NCI-H1694 treated with DMSO at 0.1 percent for 48 hours (cell line): ENCODE data around the gene NPAS2.

Source experiments
- DNase-seq: peaks from one replicate; lab custom pipeline; 2025; lab: John Stamatoyannopoulos, UW

NPAS2 gene

DNA sequence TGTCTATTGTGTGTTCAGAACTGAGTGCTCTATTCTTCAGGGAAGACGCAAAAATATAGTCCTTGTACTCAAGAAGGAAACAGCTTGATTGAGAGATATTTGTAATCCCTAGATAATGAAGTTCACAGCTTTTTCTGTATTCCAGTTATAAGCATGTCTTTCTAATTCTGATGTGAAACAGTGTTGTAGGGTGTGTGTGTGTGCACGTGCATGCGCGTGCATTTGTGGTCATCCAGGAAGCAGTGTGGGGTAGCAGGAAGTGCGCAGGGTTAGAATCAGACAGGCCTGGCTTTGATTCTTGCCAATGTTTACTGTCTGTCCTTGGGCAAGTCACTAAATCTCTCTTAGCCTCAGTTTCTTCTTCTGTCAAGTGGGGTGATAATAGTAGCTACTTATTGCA is 87.9 kb downstream of the NPAS2 start:
- DNase-seq: no peak

DNA sequence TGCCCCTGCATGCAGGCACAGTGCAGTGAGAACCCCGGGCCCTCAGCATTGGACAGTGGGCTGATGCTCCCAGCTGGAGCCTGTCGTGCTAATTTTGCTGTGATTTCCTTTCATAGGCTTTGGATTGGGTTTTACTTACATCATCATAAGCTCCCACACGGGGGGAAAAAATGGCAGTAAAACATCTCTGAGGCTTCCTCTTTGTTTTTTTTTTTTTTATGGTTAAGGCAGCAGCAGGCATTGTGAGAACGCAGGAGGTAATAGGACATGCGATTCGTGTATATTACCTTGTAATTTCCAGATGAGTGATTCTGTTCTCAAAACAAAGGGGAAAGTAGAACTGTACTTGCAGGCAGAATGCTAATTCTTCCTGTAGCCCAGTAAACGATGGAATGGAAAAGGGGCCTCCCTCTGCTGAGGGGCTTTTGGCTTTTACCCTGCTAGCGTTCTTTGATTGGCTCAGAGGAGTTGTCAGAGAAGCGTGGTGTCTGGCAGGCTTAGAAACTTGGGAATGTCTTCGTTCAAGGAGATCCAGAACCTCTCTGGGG is 89.7 kb downstream of the NPAS2 start:
- no peak for DNase-seq

DNA sequence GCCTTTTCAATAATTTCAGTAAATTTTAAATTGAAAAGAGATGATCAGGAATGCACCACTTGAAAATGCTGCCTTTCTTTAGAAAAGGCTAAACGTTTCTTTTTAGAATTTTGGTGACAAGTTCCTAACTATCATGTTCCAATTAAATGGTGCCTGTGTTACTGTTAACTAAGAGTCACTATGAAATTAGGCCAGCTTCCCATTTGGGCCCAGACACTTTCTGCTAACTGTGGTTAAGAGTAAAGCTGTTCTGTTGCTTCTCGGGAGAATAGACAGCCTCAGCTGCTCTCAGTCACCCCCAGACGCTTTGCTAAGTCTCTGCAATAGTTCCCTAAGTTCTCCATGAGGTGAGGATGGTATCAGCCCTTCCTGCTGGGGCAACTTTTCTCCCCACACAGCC is 90.2 kb downstream of the NPAS2 start:
- no peak for DNase-seq

DNA sequence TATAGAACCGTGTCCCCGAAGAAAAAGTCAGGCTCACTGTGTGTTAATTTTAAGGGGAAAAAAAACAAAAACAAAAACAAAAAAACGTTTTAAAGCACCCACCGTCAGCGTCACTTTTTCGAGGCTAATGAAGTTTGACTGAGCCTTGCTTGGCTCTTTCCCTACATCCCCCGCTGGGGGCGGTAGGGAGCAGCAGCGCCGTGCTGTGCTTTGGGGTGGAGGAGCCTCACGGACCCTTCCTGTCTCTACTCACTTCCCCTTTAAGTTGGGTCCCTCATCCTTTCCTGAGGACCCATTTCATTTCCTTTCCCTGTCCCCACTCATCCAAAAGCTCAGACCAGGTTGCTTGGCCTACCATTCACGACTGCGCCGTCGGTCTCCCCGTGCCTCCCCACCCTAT is 99.4 kb downstream of the NPAS2 start:
- no peak for DNase-seq

DNA sequence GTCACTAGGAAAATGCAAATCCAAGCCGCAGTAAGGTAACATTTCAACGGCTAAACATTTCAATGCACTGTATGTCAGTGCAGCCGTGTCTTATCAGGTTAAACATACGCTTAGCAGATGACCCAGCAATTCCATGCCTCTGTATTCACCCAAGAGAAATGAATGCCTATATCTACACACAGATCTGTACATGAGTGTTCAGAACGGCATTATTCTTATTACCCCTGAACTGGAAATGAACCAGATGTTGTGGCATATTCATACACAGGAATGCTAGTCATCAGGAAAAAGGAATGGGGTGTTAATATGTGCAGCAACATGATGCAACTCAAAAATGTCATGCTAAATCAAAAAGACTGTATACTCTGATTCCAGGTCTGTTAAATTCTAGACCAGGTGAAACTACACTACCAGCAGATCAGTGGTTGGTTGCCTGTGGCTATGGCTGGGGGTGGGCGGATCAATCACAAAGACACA is 101.8 kb downstream of the NPAS2 start:
- DNase-seq: no peak

DNA sequence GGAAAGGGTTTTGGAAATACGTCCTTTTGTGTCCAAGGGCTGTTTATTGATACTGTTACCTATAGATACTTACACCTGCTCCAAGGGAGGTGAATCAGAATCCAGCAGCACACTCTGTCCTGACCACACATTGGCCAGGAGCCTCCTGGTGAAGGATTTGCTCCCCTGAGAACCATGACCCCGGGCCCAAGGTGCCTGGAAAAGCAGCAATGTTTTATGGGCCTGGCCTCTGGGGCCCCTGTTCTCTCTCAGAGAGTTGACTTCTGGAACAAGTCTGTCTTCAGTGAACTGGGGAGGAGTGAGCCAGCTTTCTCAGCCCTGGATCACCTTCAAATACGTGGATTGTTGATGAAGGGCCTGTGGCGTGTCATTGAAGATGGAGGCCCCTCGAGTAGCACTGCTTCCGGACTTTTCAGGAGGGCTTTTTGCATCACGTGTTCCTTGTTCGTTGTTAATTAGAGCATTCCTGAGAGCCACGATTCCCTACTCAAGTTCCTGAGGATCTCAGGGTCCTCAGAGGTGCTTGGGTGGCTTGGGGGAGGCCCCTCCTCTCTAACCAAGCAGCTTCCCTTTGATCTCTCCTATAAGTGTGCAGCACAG is 103.6 kb downstream of the NPAS2 start:
- no peak for DNase-seq

DNA sequence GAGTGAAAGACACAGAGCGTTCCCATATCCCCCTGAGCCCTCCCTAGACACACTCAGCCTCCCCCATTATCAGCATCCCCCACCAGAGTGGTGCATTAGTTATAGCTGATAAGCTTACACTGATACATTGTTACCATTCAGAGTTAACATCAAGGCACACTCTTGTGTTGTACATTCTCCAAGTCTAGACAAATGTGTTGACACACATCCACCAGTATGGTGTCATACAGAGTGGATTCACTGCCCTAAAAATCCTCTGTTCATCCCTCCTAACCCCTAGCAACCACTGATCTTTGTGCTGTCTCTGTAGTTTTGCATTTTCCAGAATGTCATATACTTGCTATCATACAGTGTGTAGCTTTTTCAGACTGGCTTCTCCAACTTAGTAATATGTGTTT is 104.2 kb downstream of the NPAS2 start:
- no peak for DNase-seq

DNA sequence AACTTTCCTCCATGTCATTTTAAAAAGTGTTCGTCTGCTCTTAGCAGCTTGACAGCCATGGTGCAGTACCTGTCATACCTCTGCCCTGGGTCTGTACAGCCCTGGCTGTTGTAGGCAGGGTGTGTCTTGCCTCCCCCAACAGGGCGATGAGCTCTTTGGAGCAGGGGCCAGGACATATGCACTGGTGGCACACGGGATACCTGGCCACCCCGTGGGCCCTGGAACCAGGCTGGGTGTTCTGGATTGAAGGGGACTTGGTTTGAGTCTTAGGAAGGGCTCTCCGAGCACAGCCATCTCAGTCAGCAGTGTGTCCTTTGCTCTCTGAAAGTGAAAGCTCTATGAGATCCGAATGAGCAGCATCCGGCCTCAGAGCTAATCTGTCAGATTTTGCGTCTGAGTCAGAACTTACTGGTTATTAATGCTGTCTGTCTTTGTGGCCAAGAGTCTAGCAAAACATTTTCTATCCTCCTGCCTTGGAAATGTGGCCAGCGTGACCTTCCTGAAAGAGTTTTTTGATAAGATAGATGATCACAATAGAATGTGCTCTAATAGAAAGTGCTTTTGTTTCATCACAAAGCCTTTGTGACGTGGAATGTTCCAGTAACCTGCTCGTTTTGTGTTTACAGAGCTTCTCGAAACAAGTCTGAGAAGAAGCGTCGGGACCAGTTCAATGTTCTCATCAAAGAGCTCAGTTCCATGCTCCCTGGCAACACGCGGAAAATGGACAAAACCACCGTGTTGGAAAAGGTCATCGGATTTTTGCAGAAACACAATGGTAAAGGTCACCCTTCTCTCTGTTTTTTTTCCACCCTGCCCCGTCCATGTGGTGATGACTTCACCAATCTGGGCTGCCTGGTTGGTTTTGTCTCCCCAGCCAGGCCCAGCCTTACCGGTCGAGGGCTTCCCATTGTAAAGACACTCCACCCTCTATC is 104.8 kb downstream of the NPAS2 start:
- DNase-seq: no peak

DNA sequence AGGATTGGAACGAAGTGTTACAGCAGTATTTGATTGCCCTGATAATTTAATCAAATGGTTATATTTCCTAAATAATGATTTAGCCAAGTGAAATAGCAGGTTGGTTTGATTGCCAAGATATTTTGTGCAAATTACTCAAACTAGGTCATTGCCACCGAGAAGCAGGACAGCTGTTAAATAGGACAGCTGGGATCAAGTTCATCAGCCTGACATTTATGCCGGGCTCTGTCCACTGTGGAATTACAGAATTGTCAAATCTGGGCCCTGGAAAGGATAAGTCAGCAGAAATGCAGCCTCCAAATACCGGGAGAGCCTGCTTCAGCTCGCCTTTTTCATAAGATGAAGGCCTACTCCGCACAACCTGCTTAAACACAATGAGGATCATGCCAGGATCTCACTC is 108.3 kb downstream of the NPAS2 start:
- no peak for DNase-seq

DNA sequence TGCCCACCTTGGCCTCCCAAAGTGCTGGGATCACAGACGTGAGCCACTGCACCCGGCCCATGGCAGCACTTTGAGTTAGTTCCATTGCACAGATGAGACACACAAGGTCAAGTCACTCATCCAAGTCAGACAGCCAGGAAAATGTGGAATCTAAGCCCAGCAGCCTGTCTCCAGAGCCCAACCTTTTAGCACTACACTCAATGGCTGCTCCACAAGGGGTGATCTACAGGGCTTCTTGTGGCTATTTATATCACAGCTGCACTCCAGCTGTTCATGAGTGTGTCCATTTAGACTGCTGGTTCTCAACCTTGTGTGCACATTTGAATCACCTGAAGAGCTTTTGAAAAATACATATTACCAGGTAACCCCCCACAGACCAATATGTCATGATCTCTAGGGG is 109.2 kb downstream of the NPAS2 start:
- no peak for DNase-seq

DNA sequence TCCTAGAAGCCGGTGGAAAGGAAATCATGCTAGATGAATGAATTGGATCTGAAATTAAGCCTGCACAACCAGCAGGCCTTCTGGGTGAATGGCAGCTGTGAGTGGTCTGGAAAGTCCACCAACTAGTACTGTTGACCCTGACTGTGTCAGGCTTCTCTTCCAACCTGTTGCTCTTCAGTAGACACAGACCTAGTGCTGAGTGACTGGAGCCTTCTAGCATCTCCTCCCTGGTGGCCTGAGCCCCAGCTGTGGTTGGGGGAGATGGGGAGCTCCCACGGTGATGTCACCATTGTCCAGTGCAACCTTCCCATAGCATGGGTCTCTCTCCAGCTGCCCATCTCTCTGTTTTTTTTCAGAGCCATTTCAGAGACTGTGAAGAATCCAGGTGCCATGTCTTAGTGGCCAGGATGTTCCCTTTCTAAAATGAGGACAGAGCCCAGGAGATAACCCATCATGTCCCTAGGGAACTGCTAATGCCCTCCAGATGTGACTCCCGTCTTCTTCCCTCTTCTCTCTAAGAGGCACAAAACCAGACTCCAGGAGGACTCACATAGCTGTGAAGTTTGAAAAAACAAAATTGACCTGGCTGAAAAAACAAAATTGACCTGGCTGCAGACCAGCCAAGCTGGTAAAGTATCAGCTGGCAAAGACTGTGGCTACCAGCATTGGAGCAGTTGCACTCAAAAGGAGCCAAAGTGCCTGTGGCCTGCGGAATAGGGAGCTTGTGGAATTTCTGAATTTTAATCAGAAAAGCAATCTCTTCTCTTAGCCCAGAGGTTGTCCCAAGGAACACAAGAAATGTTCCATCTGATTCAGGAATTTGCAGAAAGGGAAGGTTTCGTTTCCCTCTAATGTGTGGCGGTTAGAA is 114.8 kb downstream of the NPAS2 start:
- no peak for DNase-seq

DNA sequence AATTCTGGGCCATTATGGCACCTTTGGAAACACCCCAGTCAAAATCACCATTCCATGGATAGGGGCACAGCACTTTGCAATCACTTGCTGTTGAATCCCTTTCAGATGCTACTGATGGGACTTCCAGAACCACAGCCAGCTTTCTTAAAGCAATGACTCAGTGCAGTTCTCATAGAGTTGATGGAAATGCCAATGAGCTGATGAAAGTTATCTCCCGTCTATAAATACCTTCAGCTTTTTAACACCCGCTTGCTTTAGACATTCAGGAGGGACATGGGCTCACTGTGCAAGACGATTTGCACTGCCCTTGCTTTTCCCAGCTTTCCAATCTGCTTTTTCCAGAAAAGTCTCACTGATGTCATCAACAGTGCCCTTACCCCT is 115.4 kb downstream of the NPAS2 start:
- no peak for DNase-seq

DNA sequence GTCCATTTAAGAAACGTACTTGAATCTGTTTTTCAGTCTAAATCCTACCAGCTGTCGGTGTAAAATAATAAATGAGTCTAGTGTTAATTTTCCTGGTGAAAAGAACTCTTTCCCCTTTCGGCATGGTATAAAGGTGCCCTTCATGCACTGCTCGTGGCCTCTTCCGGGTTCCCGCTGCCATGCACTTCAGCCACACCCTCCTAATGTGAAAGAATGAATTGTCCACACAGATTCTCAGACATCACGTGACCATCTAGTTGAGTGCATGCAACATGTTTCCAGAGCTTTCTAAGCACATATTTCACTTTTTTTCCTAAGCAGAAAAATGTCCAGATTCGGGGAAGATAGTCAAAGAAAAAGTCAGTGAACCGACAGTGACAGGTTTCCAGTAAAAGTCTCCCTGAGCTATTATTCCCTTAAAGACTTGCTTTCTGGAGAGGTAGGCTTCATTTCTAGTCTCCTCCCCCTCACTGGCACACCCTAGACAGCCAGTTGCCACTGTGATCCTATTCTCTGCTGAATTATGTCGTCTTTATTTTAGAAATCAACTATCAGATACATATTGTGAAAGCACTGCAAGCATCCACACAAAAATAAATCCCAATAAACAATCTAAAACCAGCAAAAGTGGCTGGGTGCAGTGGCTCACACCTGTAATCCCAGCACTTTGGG is 116.3 kb downstream of the NPAS2 start:
- DNase-seq: no peak

DNA sequence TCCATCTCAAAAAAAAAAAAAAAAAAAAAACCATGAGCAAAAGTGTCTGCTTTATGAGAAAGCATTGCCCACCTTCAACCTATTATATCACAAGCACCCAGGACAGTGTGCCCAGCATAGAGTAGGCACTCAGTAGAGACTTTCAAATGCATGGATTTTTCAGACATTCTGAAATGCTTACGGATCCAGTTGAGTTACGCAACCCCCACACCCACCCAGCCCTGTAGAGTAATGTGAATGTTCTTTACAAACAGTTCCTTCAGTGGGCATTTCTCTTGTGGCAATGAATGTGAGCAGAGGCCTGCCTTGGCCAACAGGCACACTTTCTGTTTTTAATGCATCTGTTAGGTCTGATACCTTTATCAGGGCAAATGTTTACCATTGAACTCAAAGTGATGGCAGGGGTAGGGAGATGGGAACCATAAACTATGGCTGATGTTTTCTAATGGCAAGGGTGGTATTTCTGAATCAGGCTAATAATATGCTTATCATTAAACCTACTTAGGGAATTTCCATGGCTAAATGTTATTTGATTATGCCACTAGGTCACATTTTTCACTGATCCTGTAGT is 117.1 kb downstream of the NPAS2 start:
- DNase-seq: no peak

DNA sequence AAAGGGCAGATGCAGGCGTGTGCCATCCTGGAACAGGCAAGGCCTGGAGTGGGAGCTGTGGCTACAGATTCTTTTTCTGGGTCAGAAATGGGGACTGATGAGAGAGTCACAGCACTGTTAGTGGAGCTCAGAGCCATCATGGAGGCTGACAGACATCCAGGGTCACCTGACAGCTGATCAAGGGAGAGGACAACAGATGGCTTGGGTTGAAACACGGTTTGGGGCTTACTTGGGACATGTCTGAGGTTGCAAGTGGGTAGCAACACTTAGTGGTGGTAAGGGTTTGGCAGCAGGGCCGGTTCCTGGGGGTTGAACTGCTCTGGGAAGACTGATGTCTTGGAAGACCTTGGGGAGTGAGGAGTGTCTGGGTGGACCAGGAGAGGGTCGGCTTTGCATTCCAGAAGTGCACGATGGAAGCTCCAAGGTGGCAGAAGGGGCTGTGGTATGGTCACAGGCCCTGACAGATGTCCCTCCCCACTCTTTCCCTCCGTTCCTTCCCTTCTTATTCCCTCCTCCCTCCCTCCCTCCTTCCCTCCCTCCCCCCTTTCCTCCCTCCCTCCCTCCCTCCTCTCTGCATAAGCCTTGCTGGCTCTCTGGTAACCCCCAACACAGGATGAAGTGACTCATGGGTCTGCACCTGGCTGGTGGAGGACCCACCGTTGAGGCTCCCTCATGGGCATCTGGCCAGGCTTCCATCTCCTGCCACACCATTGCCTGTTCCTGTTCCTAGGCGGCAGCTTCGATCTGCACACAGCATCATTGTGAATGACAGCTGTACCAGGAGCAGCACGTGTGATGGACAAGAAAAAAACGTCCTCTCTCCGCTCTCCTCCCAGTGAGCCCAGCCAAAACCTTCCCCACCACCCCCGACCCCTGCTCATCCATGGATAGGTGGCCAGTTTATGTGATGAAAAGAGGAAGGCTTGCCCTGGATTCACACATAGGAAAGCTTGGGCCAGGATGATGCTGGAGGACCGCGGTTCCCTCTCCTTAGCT is 118.4 kb downstream of the NPAS2 start:
- no peak for DNase-seq

DNA sequence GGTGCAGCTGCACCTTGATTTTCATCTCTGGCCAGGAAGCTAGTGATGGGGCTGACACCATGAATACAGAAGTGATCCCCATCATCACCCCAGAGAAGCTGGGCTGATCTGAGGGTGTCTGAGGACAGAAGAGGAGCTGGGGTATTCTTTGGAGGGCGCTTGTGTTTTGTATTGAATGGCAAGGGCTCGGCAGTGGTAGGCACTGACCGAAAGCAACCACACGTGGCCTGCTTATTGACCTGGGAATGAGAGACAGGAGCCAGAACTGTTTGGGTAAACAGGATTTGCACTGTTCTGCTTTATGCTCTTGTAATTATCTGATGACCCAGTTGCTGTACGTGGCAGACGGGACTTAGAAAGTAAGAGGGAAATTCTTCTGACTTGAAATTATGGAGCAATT is 119.5 kb downstream of the NPAS2 start:
- no peak for DNase-seq

DNA sequence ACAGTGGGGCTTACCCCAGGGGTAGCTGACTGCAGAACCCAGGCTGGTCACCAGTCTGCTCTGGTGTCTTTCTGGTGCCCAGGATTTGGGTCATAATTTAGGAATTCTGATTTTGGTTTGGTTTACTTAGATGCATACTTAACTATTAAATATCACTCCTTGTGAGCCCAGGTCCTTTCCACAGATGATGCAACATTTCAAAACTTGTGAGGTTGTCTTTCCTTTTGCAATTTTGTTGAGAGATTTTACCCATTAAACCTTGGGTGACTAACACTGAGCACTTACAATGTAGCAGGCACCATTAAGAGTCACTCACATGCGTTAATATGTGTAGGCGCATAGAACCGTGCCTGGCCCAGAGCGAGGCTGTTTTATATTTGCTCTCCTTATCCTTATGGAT is 120.3 kb downstream of the NPAS2 start:
- DNase-seq: no peak

DNA sequence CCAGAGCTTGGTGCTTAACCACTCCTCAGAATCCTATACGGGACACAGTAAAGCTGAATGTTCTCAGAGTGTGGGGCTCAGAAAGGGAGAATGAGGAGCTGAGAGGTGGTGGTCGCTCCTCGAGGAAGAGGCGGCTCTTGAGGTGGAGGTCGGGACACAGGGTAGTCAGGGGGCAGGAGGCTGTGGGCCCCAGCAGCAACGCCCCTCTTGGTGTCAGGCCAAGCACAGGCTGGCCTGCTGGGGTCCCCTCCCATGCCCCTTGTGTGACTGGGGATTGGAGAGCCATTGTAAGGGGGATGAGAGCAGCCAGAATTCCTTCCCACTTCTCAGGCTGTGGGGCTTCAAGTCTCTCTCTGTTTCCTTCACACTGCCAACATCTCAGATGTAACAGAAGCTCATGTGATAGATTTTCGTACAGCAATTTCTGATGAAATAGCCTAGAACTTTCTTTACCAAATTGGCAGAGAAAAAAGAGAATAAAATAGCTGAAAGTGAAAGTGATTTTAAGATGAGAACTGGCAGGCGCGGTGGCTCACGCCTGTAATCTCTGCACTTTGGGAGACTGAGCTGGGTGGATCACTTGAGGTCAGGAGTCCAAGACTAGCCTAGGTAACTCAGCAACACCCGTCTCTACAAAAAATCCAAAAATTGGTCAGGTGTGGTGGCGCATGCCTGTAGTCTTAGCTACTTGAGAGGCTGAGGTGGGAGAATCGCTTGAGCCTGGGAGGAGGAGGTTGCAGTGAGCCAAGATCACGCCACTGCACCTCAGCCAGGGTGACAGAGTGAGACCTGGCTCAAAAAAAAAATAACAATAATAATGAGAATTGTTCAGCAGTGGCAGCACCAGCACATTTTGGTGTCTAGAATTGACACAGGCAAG is 121.1 kb downstream of the NPAS2 start:
- DNase-seq: no peak

DNA sequence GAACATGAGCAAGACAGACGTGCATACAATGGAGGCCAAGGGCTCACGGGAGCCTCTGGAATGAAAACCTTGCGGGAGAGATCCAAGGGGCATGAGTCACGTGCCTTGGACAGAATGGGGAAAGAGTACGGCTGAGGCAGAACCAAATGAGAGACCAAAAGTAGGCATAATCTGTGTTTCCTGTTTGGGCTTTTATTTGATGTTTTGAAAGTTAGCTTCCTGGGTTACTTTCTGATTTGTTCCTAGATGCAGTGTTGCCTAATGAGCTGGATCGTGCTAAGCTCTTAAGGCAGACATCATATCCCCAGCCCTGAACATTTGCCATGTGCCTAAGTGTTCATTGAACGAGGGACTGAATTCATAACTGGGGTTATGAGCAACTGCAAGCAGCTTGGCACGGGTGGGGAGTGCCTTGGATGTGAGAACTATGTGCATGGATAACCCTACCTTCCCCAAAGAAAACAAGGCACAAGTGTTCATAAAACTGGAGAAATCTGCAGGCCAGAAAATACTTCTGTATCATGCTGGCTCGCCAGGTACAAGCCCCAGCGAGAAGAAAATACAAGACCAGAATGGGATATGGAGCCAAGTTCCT is 121.8 kb downstream of the NPAS2 start:
- DNase-seq: no peak
